Liver (tissue), 9 donors: Measurements from ENCODE around the gene PPP4R2. TPM values are rescaled to one million over a fixed set of nuclear protein-coding genes. Genes with fewer than 3 reads are reported as not detected.

Source experiments
- DNase-seq: peaks from one replicate; pipeline ENCODE4 v3.0.0-alpha.2; 2017; ENCODE audit warnings: low spot score
- H3K27ac ChIP-seq, 2 donors: one replicate each; pipeline ENCODE4 v1.7.0; 2013; ENCODE audit warnings: inconsistent platforms in 2 of 2, low read length in 2 of 2, control low read depth in 1 of 2, low read depth in 1 of 2, mild to moderate bottlenecking in 1 of 2
- H3K27me3 ChIP-seq, 4 donors: one replicate each; pipeline versions ENCODE4 v1.6.1 to v1.7.0; 2013; ENCODE audit warnings: low read length in 3 of 4, inconsistent platforms in 1 of 4, mild to moderate bottlenecking in 1 of 4, moderate library complexity in 1 of 4; ENCODE audit not compliant: control insufficient read depth in 4 of 4, insufficient read depth in 4 of 4
- H3K36me3 ChIP-seq, 4 donors: one replicate each; pipeline versions ENCODE4 v1.6.1 to v1.7.0; 2013; ENCODE audit warnings: low read length in 3 of 4, mild to moderate bottlenecking in 3 of 4, low read depth in 1 of 4, moderate library complexity in 1 of 4; ENCODE audit not compliant: control insufficient read depth in 4 of 4, insufficient read depth in 3 of 4
- H3K4me1 ChIP-seq, 4 donors: one replicate each; pipeline versions ENCODE4 v1.6.1 to v1.7.0; 2013; ENCODE audit warnings: low read length in 3 of 4, mild to moderate bottlenecking in 3 of 4, moderate library complexity in 1 of 4; ENCODE audit not compliant: control insufficient read depth in 4 of 4, insufficient read depth in 4 of 4
- H3K4me3 ChIP-seq, 3 donors: one replicate each; pipeline versions ENCODE4 v1.6.1 to v1.7.0; 2013; ENCODE audit warnings: low read length in 3 of 3, control low read depth in 1 of 3, low read depth in 1 of 3, mild to moderate bottlenecking in 1 of 3
- H3K9ac ChIP-seq, 2 donors: one replicate each; pipeline ENCODE4 v1.7.0; 2013; ENCODE audit warnings: low read length in 2 of 2, mild to moderate bottlenecking in 2 of 2, moderate library complexity in 2 of 2, control low read depth in 1 of 2, low read depth in 1 of 2
- H3K9me3 ChIP-seq, 4 donors: one replicate each; pipeline versions ENCODE4 v1.6.1 to v1.7.0; 2013; ENCODE audit warnings: low read length in 3 of 4; ENCODE audit not compliant: control insufficient read depth in 4 of 4
- EGR1 ChIP-seq, 2 donors: IDR thresholded peaks; 2 replicates each; pipeline ENCODE4 v1.6.1; 2016 to 2018; ENCODE audit warnings: antibody characterized with exemption in 2 of 2, low read depth in 2 of 2
- FOXA1 ChIP-seq: IDR thresholded peaks from 2 replicates; pipeline ENCODE4 v1.6.1; 2016; ENCODE audit warnings: antibody characterized with exemption
- GABPA ChIP-seq, 2 donors: IDR thresholded peaks in 1 of 2; conservative IDR thresholded peaks in 1 of 2; 2 replicates each; pipeline ENCODE4 v1.6.1; 2016; ENCODE audit warnings: antibody characterized with exemption in 2 of 2, mild to moderate bottlenecking in 1 of 2, moderate library complexity in 1 of 2
- HNF4A ChIP-seq, 2 donors: conservative IDR thresholded peaks; 2 replicates each; pipeline ENCODE4 v1.6.1; 2016; ENCODE audit warnings: antibody characterized with exemption in 2 of 2, mild to moderate bottlenecking in 2 of 2
- HNF4G ChIP-seq: IDR thresholded peaks from 2 replicates; pipeline ENCODE4 v1.6.1; 2016; ENCODE audit warnings: antibody characterized with exemption
- JUND ChIP-seq, 2 donors: IDR thresholded peaks; 2 replicates each; pipeline ENCODE4 v1.6.1; 2016; ENCODE audit warnings: antibody characterized with exemption in 2 of 2
- RXRA ChIP-seq, 2 donors: IDR thresholded peaks; 2 replicates each; pipeline ENCODE4 v1.6.1; 2017 to 2018; ENCODE audit warnings: antibody characterized with exemption in 2 of 2, mild to moderate bottlenecking in 1 of 2
- SP1 ChIP-seq: IDR thresholded peaks from 2 replicates; pipeline ENCODE4 v1.6.1; 2018; ENCODE audit warnings: antibody characterized with exemption, mild to moderate bottlenecking
- TAF1 ChIP-seq: conservative IDR thresholded peaks from 2 replicates; pipeline ENCODE4 v1.6.1; 2016; ENCODE audit warnings: antibody characterized with exemption, mild to moderate bottlenecking
- YY1 ChIP-seq: IDR thresholded peaks from 2 replicates; pipeline ENCODE4 v1.6.1; 2016; ENCODE audit warnings: antibody characterized with exemption, mild to moderate bottlenecking
- WGBS: extraction: QIAGEN DNeasy Blood & Tissue Kit; methylation state at CpG from one replicate; pipeline ENCODE4 v1.1.7; 2013; 5-methylcytosine and 5-hydroxymethylcytosine counted together
- polyA plus RNA-seq, 2 donors: library from polyadenylated mRNA; stranded (reverse) in 1 of 2; unstranded in 1 of 2; fragments of 200-250 nt in 1 of 2; fragments of >200 nt in 1 of 2; fragmentation: Nextera tagmentation in 1 of 2; extraction: Ambion mirVana in 1 of 2; gene quantifications; one replicate each; pipeline versions ENCODE4 v1.2.1 to v1.2.3, GENCODE V29; 2013 to 2015
- total RNA-seq, 2 donors: library from RNA; depleted of rRNA; stranded (reverse); fragments of >200 nt; gene quantifications; one replicate each; pipeline ENCODE4 v1.2.3, GENCODE V29; 2014
- TF ChIP-seq, protein P1 (sequence below): IDR thresholded peaks from 2 replicates; pipeline ENCODE4 v1.6.1; 2016; ENCODE audit warnings: antibody characterized with exemption, mild to moderate bottlenecking
- TF ChIP-seq, protein P2 (sequence below): IDR thresholded peaks from 2 replicates; pipeline ENCODE4 v1.6.1; 2016; ENCODE audit warnings: antibody characterized with exemption
- TF ChIP-seq, protein P3 (sequence below): IDR thresholded peaks from 2 replicates; pipeline ENCODE4 v1.6.1; 2016; ENCODE audit warnings: antibody characterized with exemption
- TF ChIP-seq, protein P4 (sequence below): fragments of 150-350 bp; IDR thresholded peaks from 2 replicates; pipeline ENCODE4 v1.5.1; 2017; ENCODE audit warnings: improper control_type of control experiment, low read depth, low read length; ENCODE audit not compliant: missing input control
- TF ChIP-seq, protein P5 (sequence below): IDR thresholded peaks from 2 replicates; pipeline ENCODE4 v1.6.1; 2016; ENCODE audit warnings: antibody characterized with exemption
- donor health status: healthy.
- donor health status: healthy.
- donor health status: healthy.
- donor health status: healthy.
- donor health status: healthy.

The PPP4R2 gene
- total and polyA plus RNA-seq, 4 donors = 12.2 to 35.9 (median 33.7) TPM

DNA sequence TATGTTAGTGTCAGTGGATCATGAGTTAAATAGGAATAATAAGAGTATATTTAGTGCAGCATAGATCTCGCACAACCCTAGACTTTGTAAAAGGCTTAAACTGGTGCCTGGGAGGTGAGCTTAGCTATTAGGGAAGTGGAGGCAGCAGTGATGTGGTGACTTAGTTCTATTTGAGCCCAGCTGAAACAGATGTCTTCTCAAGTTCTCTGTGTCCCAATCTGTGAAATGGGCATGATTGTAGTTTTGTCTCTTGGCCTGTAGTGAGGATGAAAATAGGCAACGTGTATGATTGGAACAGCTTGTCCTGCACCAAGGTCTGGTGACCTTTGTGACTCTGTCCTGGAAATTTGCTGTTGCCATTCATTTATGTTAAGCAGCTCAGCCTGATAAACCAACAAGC, 99.6 kb downstream of the PPP4R2 start:
- Histone ChIP-seq H3K9ac (no peak overlapping the region), H3K4me3 (no peak overlapping the region), H3K27ac (no peak overlapping the region), H3K27me3 (no peaks in the 10 kb centered on the region), H3K4me1 (no peaks in the 10 kb centered on the region), H3K36me3 (no peaks in the 10 kb centered on the region), H3K9me3 (peaks cover 0 to 5% (median 2%) of the 10 kb centered on the region in 4 donors)
- TF ChIP-seq FOXA1 (no peak), SP1 (no peak), GABPA (IDR thresholded peaks at IDR 0.05 in 1 of 2, conservative IDR thresholded peaks at IDR 0.05 in 1 of 2) (no peak), HNF4G (no peak), EGR1 (IDR thresholded peaks at IDR 0.05; ENCODE audit: low read depth in 2 of 2) (no peak)
- TF ChIP-seq, protein P1, sequence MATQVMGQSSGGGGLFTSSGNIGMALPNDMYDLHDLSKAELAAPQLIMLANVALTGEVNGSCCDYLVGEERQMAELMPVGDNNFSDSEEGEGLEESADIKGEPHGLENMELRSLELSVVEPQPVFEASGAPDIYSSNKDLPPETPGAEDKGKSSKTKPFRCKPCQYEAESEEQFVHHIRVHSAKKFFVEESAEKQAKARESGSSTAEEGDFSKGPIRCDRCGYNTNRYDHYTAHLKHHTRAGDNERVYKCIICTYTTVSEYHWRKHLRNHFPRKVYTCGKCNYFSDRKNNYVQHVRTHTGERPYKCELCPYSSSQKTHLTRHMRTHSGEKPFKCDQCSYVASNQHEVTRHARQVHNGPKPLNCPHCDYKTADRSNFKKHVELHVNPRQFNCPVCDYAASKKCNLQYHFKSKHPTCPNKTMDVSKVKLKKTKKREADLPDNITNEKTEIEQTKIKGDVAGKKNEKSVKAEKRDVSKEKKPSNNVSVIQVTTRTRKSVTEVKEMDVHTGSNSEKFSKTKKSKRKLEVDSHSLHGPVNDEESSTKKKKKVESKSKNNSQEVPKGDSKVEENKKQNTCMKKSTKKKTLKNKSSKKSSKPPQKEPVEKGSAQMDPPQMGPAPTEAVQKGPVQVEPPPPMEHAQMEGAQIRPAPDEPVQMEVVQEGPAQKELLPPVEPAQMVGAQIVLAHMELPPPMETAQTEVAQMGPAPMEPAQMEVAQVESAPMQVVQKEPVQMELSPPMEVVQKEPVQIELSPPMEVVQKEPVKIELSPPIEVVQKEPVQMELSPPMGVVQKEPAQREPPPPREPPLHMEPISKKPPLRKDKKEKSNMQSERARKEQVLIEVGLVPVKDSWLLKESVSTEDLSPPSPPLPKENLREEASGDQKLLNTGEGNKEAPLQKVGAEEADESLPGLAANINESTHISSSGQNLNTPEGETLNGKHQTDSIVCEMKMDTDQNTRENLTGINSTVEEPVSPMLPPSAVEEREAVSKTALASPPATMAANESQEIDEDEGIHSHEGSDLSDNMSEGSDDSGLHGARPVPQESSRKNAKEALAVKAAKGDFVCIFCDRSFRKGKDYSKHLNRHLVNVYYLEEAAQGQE = no peak
- TF ChIP-seq, protein P2, sequence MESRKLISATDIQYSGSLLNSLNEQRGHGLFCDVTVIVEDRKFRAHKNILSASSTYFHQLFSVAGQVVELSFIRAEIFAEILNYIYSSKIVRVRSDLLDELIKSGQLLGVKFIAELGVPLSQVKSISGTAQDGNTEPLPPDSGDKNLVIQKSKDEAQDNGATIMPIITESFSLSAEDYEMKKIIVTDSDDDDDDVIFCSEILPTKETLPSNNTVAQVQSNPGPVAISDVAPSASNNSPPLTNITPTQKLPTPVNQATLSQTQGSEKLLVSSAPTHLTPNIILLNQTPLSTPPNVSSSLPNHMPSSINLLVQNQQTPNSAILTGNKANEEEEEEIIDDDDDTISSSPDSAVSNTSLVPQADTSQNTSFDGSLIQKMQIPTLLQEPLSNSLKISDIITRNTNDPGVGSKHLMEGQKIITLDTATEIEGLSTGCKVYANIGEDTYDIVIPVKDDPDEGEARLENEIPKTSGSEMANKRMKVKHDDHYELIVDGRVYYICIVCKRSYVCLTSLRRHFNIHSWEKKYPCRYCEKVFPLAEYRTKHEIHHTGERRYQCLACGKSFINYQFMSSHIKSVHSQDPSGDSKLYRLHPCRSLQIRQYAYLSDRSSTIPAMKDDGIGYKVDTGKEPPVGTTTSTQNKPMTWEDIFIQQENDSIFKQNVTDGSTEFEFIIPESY = no peak
- no peak for DNase-seq
- WGBS = 69% methylated on average over 2 of the region's 2 CpGs

DNA sequence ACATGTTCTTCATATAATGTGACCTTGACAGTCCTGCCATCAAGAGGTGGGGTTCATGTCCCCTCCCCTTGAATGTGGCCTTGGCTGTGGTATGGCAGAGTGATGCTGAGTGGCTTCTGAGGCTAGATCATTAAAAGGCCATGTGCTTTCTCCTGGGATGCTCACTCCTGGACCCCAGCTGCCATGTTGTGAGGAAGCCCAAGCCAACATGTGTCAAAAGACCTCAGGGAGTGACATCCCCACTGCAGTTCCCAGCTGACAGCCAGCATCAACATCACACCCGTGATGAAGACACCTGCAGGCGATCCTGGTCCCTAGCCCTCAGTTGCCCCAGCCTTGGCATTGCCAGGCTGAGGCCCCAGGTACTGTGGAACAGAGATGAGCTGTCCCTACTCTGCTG, 101.4 kb downstream of the PPP4R2 start:
- no peaks in the 10 kb centered on the region for H3K27me3 ChIP-seq
- no peak overlapping the region for H3K9ac ChIP-seq
- no peak overlapping the region for H3K4me3 ChIP-seq
- no peaks in the 10 kb centered on the region for H3K4me1 ChIP-seq
- no peaks in the 10 kb centered on the region for H3K36me3 ChIP-seq
- DNase-seq = no peak
- H3K9me3 ChIP-seq = peaks cover 0 to 5% (median 2%) of the 10 kb centered on the region in 4 donors
- TF ChIP-seq, protein P3, sequence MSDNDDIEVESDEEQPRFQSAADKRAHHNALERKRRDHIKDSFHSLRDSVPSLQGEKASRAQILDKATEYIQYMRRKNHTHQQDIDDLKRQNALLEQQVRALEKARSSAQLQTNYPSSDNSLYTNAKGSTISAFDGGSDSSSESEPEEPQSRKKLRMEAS = no peak
- TF ChIP-seq YY1 = no peak
- TF ChIP-seq EGR1 (IDR thresholded peaks at IDR 0.05; ENCODE audit: low read depth in 2 of 2) = no peak
- TF ChIP-seq GABPA (IDR thresholded peaks at IDR 0.05 in 1 of 2, conservative IDR thresholded peaks at IDR 0.05 in 1 of 2) = no peak
- TF ChIP-seq, protein P4, sequence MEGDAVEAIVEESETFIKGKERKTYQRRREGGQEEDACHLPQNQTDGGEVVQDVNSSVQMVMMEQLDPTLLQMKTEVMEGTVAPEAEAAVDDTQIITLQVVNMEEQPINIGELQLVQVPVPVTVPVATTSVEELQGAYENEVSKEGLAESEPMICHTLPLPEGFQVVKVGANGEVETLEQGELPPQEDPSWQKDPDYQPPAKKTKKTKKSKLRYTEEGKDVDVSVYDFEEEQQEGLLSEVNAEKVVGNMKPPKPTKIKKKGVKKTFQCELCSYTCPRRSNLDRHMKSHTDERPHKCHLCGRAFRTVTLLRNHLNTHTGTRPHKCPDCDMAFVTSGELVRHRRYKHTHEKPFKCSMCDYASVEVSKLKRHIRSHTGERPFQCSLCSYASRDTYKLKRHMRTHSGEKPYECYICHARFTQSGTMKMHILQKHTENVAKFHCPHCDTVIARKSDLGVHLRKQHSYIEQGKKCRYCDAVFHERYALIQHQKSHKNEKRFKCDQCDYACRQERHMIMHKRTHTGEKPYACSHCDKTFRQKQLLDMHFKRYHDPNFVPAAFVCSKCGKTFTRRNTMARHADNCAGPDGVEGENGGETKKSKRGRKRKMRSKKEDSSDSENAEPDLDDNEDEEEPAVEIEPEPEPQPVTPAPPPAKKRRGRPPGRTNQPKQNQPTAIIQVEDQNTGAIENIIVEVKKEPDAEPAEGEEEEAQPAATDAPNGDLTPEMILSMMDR = no peak
- no peak for TF ChIP-seq HNF4G
- TF ChIP-seq RXRA (IDR thresholded peaks at IDR 0.05) = no peak
- no peak for TF ChIP-seq TAF1
- TF ChIP-seq, protein P5, sequence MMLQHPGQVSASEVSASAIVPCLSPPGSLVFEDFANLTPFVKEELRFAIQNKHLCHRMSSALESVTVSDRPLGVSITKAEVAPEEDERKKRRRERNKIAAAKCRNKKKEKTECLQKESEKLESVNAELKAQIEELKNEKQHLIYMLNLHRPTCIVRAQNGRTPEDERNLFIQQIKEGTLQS = no peak
- no peak for TF ChIP-seq SP1
- TF ChIP-seq HNF4A (conservative IDR thresholded peaks at IDR 0.05) = no peak
- no peak for TF ChIP-seq FOXA1
- TF ChIP-seq JUND (IDR thresholded peaks at IDR 0.05) = no peak
- 89% methylated on average over 2 of the region's 2 CpGs for WGBS
- H3K27ac ChIP-seq = no peak overlapping the region
